Right lung (tissue), 5 donors: ENCODE measurements around the gene MAP2K3. TPM values are rescaled to one million over a fixed set of nuclear protein-coding genes. Genes with fewer than 3 reads are reported as not detected.

ENCODE experiments used
- DNase-seq, 2 donors: peaks; one replicate each; pipeline ENCODE4 v3.0.0-alpha.2; 2013
- polyA plus RNA-seq, 5 donors: library from polyadenylated mRNA; unstranded; fragments of 120-200 nt; gene quantifications; one replicate each; pipeline versions ENCODE4 v1.2.1 to v1.2.3, GENCODE V29; 2013; ENCODE audit warnings: inconsistent platforms in 1 of 5, low replicate concordance in 1 of 5; ENCODE audit not compliant: insufficient read length in 5 of 5, insufficient read depth in 1 of 5

The MAP2K3 gene
- polyA plus RNA-seq, 5 donors: 19.1 to 30.8 (median 27.2) TPM

DNA sequence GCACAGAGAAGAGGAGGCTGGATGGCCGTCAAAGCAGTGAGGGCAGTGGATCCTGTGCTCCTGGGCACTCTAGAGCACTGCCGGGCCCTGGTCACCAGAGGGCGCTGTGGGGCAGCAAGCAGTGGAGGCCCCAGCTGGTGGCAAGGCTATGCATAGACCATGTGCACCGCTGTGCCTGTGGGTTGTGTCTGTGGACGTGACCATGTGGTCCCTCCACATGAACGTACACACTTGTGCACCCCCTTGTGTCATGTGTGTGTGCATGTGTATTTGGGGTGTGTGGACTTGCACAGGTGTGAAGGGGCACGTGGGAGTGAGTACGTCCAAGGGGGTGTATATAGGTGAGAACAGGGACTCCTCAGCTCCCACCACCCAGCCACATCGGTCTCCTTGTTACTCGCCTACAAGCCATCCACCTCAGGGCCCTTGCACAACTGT is 4.4 kb upstream of the MAP2K3 start:
- peak; percentile 64 to 77 for DNase-seq

DNA sequence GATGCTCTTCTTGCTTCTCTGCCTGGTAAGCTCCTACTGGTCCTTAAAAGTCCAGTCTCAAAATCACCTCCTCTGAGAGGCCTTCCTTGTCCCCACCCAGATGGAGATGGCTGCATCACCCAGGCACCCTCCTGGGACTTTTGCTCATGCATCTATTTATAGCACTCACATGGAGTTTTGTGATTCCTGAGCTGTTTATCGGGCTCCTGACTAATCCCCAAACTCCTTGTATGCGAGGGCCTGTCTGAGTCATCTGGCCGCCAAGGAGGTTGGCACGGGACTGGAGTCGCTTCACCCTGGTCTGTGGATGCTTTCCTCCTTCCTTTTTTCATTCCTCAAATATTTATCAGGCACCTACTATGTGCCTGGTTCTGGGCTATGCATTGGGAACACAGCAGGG is 2.3 kb upstream of the MAP2K3 start:
- no peak for DNase-seq

DNA sequence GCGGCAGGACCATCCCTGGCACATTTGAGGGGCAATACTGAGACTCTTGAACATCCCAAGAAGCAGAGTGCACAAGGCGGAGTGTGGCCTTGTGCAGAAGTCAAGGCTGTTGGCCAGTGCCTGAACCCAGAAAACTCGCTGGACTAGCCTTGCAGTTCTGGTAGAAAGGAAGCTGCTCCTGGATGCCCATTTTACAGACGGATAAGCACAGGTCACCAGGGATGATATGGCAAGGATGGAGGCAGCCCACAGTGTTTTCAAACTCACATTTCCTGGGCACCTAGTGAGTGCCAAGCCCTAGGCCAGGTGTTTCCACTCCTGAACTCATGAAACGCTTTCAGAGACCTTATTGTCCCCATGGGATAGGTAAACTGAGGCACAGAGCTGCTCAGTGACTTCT is 1.7 kb upstream of the MAP2K3 start:
- DNase-seq: no peak

DNA sequence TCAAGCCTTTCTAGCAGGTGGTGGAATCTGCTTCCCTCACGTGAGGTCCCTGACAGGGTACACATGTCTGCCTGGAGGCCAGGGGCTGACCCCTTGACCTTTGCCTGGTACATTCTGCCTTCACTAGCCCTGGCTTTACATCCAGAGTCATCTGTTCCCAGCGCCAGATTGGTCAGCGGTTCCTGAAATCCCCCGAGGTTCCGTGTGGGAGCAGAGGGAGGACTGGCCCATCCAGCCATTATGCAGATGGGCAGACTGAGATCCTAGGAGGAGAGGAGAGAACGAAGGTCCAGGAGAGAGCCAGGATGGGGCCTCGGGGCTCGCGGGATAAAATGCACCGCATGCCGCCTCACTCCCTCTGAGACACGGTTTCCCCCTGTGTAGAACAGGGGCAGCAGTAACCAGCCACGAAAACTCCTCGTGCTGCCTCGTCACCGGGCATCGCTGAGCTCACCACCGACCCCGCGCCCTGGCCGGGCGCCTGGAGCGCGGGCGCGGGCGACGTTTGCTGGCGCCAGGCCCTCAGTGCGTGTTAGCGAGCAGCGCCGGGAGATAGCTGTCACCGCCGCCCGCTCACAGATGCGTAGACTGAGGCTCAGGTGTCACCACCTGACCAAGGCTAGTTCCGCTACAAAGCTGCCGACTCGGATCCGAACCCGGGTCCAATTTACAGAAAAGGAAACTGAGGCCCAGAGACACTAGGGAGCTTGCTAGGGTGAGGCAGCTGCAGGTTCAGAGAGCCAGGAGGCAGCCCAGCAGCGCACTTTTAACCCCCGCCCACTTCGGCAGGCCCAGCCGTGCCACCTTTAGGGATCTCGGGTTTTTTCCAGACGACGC is 811 bp upstream of the MAP2K3 start:
- no peak for DNase-seq

DNA sequence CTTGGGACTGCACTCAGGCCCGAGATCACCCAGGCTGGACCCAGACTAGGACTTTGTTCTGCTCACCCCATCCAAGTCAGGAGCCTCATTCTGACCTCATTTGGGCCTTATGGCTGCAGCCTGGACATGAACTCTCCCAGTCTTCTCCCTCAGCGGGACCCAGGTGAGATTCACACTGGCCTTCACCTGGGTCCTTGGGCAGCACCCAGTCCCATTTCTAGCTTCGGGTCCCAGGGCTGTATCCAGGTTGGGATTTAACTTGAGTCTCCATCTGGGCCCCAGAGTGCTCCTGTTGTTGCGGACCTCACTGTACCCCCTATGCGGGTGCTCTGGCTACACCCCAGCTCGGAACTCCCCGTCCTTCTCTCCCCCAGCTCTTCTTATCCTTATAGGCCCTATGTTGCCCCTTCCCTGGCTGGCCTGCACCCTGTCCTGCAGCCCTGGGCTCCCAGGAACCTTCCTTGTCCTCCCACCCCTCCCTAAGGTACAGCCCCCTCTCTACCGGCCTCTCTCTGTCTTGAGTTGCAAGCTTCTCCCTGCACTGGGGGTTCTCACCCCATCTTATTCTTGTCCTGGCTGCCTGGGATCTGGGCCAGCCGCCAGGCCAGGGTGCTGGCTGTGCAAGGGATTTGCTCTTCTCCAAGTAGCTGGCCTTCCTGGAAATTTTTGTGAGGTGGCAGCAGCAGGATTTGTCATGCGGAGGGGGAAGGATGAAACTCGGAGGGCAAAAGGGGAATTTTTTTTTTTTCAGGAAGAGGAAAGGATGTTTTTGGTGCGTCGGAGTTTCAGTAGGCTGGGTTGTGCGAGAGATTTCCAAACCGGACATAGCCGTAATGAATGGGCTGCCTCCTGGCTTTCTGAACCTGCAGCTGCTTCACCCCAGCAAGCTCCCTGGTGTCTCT is 904 bp downstream of the MAP2K3 start:
- no peak for DNase-seq

DNA sequence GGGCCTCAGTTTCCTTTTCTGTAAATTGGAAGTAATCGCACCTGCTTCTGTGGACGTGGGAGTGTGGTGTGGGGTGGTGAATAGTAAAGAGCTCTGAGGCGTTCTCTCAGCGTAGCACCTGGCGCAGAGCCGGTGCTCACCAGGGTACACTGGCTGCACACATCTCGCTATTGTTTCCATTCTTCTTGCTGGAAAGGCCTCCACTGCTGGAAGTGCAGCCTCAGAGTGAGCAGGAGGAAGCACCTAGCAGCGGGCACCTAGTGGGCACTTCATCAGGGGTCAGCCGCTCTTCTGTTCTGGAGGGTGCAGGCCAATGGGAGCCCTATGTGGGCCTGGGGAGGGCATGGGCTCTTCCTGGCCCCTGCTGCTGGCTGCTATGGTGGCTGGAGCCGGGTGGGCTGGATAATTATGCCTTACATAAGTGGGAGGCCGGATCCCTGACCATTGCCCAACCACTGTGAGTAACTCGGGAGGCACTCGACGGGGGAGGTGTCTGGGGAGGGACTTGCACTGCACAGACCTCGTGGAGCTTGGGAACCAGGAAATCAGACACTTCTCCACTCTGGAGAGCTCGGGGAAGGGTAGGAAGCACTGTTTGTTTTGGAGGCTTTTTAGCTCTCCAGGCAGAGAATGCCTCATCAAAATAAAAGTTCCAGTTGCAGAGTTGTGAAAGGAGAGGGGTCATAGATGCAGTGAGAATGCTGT is 1.7 kb downstream of the MAP2K3 start:
- peak; percentile 81 to 82 for DNase-seq

DNA sequence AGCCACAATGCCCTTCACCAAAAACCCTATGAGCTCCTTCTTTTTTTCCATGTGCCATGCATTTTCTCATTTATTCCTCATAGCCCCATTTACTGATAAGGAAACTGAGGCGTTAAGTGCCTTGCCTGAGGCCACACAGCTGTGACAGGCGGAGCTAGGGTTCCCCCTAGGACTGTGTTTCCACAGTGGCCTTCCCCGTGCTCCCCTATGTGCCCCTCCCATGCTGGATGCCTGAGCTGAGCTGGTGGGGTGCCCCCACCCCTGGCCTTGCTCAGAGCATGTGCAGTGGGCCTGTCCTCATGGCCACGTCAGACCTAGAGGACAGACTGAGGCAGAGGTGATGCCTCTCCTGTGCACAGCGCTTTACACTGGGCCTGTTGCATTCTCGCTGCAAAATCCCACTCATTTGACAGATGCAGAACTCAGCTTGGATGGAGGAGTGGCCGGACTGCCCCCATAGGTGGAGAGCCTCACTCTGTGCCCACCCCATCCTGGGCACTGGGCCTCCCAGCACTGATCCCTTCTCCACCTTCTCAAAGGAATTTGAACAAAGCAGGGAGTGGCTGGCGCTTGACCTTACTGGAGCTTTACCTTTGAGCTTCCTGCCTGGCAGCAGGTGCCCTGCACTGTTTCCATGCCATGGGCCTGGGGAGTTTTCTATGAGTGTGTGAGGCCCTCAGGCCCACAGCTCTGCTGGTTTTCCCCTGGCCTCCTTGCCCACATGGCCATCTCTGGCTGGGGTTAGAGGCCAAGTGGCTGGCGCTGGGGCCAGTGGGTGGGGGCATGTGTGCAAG is 2.6 kb downstream of the MAP2K3 start:
- no peak for DNase-seq

DNA sequence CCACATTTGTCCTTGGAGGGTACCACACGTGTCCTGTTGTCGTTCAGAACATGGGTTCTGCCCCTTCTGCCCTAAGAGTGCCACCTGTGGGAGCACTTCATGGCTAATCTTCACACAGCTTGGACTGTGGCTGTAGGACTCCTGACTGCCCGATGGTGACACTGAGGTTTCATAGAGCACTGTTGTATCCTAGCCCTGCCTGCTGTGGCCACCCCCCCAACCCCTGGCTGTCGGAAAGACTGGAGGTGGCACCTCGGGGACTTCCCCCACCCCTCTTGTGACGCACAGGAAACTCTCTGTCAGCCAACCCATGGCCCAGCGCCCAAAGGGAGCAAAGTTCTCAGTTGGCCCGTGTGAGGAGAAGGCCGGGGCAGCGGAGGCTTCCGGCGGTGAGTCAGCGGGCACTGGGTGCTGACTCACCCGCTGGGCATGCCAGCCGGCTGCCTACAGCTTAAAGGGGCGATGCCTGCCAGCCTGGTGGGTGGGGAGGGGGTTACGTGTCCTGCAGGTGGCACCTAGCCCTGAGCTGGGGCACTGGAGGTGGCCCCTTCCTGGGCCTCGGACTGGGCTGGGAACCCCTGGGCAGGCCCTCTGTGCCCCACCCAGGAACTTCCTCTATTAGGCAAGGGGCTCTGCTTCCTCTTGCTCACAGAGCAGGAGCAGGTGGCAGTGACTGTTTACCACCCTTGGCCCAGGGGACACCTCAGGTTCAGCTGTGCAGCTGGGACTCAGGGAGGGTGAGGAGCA is 3.4 kb downstream of the MAP2K3 start:
- peak; percentile 70 to 74 for DNase-seq

DNA sequence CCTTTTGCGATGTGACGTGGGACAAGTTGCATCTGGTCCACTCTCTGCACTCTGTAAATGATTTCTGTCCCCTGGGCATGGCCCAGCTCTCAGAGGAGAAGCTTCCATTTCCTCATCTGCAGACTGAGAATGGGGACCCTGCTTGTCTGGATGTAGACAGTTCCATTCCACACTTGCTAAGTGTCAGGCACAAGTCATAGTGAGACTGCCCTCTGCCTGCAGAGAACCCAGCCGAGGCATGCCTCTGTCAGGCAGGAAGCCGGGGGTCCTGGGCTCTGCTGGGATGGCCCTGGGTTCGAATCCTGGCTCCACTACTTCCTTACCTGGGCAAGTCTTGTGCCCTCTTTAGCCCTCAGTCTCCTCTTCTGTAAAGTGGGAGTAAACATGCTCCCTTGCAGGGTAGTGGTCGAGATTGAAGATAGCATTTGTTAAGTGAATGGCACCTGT is 4.1 kb downstream of the MAP2K3 start:
- no peak for DNase-seq

DNA sequence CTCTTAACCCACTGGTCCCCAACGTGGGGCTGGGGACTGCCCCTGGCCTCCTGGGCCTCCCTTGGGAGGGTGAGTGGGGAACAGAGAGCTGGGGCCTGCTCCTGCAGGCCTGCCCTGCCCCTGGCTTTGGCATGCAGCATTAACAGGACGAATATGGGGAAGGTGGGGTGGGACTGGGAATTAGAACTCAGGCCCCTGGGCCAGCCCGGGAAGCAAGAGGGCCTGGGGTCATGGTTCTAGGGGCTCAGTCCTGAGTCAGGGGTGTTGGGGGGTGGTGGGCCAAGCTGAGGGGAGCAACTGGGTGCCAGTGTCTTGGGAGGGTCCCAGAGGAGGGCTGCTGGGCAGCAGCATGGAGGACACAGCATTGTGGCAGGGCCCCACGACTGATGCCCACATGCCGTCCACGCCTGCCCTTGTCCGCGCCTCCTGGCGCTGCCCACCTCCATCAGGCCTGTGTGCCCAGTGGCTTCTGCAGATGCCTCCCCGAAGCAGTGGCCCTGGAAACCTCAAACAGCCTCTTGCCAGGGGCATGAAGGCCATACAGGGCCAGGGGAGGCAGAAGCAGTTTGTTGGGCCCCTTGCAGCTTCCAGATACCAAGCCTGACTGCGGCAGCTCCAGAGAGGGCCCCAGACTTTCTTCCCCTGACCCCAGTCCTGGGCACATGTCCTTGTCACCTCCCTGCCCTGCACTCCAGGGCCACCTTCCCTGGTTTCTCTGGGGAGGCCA is 4.8 kb downstream of the MAP2K3 start:
- DNase-seq: no peak

DNA sequence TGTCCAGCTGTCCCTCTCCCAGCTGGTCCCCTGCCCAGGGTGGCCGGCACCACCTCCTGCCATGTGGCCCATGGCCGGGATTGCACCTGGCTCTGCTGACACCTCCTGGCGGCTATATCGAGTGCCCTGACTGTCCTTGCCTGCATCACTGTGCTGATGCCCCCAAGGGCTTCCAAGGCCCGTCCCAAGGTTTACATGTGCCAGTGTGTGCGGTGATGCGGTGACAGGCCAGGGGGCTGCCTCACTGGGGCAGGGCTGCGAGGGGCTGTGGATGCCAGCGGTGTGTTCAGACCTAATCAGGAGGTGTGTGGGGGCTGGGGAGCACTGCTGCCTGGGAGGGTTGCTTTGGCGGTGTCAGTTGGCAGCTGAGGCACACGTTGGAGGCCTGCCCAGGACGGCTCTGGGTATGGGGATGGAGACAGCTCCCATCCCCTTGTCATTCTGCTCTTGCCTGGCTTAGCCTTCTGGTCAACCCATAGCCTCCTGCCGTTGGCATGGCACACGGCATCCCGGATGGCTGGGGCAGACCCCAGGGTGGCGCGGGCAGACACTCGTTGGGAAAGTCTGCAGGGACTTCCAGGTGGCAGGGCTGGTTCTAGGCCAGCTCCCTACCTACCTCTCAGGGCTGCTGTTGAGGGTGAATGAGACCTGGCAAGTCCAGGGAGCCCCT is 5.5 kb downstream of the MAP2K3 start:
- DNase-seq: no peak

DNA sequence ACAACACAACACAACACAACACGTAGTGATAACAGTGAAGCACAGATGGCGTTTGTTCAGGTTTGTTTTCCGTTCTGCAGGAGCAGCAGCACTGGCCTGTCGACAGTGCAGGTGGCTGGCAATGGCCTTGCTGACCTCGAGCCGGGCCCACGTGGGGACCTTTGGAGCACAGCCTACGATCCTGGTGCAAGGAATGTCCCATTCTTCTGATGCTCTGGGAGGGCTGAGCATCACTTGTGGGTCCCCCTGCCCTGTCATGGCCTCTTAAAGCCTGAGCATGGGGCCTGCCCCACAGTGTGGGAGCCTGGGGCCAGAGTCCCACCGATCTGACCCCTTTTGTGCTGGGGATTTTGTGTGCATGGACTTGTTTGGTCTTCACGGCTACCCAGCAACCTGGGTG is 6.8 kb downstream of the MAP2K3 start:
- no peak for DNase-seq

DNA sequence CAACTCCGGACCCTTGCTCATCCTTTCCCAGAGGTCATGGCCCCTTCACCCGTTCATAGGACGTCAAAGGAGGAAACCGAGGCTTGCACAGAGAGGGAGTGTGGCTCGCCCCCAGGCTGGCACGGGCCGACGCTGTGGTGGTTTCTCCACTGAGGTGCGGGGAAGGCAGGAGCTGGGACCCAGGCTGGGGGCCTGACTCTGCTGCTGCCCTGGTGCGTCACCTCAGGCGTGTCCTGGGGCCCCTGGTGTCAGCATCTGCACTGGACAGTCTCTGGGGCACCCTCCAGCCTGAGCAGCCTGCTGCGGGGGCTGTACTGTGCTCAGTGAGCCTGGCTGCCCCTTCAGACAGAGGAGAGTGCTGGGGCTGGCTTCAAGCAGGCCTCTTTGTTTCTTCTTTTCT is 7.4 kb downstream of the MAP2K3 start:
- no peak for DNase-seq

DNA sequence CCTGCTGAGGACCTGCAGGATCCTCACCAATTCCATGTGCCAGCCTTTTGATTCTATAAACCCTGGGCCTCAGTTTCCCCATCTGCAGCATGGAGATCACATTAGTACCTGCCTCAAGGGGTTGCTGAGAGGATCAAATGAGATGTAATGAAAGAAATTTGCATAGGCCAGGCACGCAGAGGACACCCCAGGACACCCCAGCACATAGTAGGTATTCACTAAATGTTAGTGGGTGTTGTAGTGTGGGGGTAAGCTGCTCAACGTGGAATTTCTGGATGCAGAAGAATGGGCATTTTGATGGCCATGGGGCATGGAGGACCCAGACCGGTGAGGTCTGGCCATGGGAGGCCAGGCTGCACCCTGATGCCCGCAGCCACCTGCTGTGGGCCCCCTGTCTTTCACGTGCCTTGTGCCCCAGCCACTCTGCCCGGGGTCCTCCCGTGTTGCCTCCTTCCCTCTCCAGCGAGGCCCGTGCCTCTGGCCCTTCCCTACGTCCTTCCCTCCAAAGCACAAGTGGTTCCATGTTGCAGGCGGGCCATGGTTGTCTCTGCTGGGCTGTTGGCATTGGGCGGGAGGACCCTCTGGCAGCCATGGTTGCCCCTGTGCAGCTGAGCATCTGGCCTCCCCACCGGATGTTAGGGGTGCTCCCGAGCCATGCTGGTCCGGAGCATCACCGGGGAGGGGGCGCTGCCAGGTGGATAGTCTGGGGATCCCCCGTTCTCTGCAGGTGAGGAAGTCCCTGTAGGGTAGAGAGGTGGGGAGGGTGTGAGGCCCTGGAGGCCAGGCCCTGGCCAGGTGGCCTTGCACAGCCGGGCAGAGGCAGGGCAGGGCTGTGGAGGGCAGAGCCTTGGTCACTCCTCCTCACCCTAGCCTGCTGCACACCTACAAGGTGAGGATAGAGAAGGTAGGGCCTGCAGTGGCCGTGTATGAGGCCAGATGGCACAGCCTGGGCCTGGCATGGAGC is 8.6 kb downstream of the MAP2K3 start:
- no peak for DNase-seq

DNA sequence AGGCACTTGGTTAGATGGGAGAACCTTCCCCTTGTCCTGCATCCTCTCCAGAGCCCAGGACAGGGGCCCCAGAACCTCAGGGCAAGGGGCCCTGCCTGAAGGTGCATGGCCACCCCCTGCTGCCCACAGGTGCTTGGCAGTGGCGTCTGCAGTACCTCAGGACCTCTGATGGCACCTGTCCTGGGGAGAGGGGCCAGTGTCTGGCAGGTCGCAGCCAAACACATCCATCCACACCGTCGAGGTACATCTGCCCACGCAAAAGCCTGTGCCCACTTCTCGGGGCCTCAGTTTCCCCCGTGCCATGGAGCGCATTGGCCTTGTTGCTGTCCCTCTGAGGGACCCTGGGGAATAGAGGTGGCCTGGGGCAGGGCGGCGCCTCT is 9.3 kb downstream of the MAP2K3 start:
- no peak for DNase-seq

DNA sequence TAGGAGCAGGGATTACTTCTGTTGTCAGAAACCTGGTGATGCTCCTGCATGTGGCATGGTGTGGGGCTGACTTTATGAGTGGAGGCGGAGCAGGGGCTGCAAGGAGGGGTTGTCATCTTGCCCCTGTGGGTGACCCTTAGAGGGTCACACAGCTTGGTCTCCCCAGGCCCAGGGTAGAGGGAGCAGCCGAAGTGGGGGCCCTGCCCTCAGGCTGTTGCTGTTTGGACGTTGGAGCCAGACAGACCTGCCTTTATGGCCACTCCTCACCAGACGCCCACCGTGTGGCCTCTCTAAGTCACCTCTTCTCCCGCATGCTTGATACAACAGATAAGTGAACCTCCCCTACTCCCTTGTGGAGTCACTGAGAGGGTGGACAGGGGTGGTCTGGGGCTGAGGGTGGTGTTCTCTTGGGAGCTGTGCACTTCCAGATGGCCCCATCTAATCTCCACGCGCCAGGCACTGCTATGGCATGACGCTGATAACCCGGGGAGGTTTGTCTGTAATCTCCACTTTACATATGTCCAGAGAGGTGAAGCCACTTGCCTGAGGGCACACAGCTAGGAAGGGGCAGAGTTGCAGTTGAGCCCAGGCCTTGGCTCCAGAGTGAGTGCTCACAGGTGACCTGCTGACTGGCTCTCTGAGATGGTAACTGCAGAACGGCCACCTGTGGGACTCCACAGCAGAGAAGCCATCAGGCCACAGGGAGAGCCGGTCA is 10.0 kb downstream of the MAP2K3 start:
- DNase-seq: no peak
